ENCODE results near the gene OBSL1.

Gene OBSL1

GRCh38 chr2:219555956-219556355 is 15.4 kb downstream of the OBSL1 start:
- Histone ChIP-seq H3K9me3 (ENCODE audit: severe bottlenecking) (no peaks in the 10 kb centered on the region), H3K27me3 (ENCODE audit: insufficient read depth, poor library complexity, severe bottlenecking) (no peaks in the 10 kb centered on the region), H3K27ac (ENCODE audit: poor library complexity, severe bottlenecking) (no peak overlapping the region), H3K36me3 (ENCODE audit: low read depth) (no peaks in the 10 kb centered on the region), H3K4me1 (ENCODE audit: insufficient read depth, poor library complexity, severe bottlenecking) (no peaks in the 10 kb centered on the region), H3K4me3 (ENCODE audit: severe bottlenecking) (no peak overlapping the region)
- ATAC-seq (ENCODE audit: low read depth): no peak
- DNase-seq (ENCODE audit: low spot score): no peak
- TF ChIP-seq CTCF (IDR thresholded peaks at IDR 0.05; ENCODE audit: poor library complexity, severe bottlenecking): no peak

GRCh38 chr2:219554350-219554749 is 17.0 kb downstream of the OBSL1 start:
- Histone ChIP-seq H3K27me3 (ENCODE audit: insufficient read depth, poor library complexity, severe bottlenecking) (no peaks in the 10 kb centered on the region), H3K4me1 (ENCODE audit: insufficient read depth, poor library complexity, severe bottlenecking) (no peaks in the 10 kb centered on the region), H3K4me3 (ENCODE audit: severe bottlenecking) (no peak overlapping the region), H3K9me3 (ENCODE audit: severe bottlenecking) (no peaks in the 10 kb centered on the region), H3K27ac (ENCODE audit: poor library complexity, severe bottlenecking) (no peak overlapping the region), H3K36me3 (ENCODE audit: low read depth) (no peaks in the 10 kb centered on the region)
- DNase-seq (ENCODE audit: low spot score) (no peak), ATAC-seq (ENCODE audit: low read depth) (no peak)
- TF ChIP-seq CTCF (IDR thresholded peaks at IDR 0.05; ENCODE audit: poor library complexity, severe bottlenecking): no peak

- Histone ChIP-seq H3K27me3 (ENCODE audit: insufficient read depth, poor library complexity, severe bottlenecking) (no peaks in the 10 kb centered on the region), H3K9me3 (ENCODE audit: severe bottlenecking) (no peaks in the 10 kb centered on the region), H3K4me3 (ENCODE audit: severe bottlenecking) (no peak overlapping the region), H3K4me1 (ENCODE audit: insufficient read depth, poor library complexity, severe bottlenecking) (no peaks in the 10 kb centered on the region), H3K27ac (ENCODE audit: poor library complexity, severe bottlenecking) (no peak overlapping the region), H3K36me3 (ENCODE audit: low read depth) (no peaks in the 10 kb centered on the region)
- TF ChIP-seq CTCF (IDR thresholded peaks at IDR 0.05; ENCODE audit: poor library complexity, severe bottlenecking): no peak
- ATAC-seq (ENCODE audit: low read depth) (no peak), DNase-seq (ENCODE audit: low spot score) (no peak)
These were observed 17.8 kb downstream of the OBSL1 start for GRCh38 chr2:219553463-219553963.

GRCh38 chr2:219553168-219553417 is 18.2 kb downstream of the OBSL1 start:
- Histone ChIP-seq H3K4me1 (ENCODE audit: insufficient read depth, poor library complexity, severe bottlenecking) (no peaks in the 10 kb centered on the region), H3K9me3 (ENCODE audit: severe bottlenecking) (no peaks in the 10 kb centered on the region), H3K36me3 (ENCODE audit: low read depth) (no peaks in the 10 kb centered on the region), H3K27me3 (ENCODE audit: insufficient read depth, poor library complexity, severe bottlenecking) (no peaks in the 10 kb centered on the region), H3K27ac (ENCODE audit: poor library complexity, severe bottlenecking) (no peak overlapping the region), H3K4me3 (ENCODE audit: severe bottlenecking) (peak overlapping the region; percentile 61)
- ATAC-seq (ENCODE audit: low read depth) (no peak), DNase-seq (ENCODE audit: low spot score) (no peak)
- TF ChIP-seq CTCF (IDR thresholded peaks at IDR 0.05; ENCODE audit: poor library complexity, severe bottlenecking): no peak

GRCh38 chr2:219552382-219553167 is 18.8 kb downstream of the OBSL1 start:
- ATAC-seq (ENCODE audit: low read depth): peak; percentile 83
- H3K27ac ChIP-seq (ENCODE audit: poor library complexity, severe bottlenecking): peak overlapping the region; percentile 12

More at GRCh38 chr2:219552382-219553167, 18.8 kb downstream of the OBSL1 start:
- H3K9me3 ChIP-seq (ENCODE audit: severe bottlenecking): no peaks in the 10 kb centered on the region
- H3K4me3 ChIP-seq (ENCODE audit: severe bottlenecking): peak overlapping the region; percentile 61
- no peak for TF ChIP-seq CTCF (IDR thresholded peaks at IDR 0.05; ENCODE audit: poor library complexity, severe bottlenecking)
- no peaks in the 10 kb centered on the region for H3K4me1 ChIP-seq (ENCODE audit: insufficient read depth, poor library complexity, severe bottlenecking)
- no peaks in the 10 kb centered on the region for H3K36me3 ChIP-seq (ENCODE audit: low read depth)
- no peaks in the 10 kb centered on the region for H3K27me3 ChIP-seq (ENCODE audit: insufficient read depth, poor library complexity, severe bottlenecking)
- peak; percentile 87 for DNase-seq (ENCODE audit: low spot score)
